Spinal cord (tissue), 10 donors: ENCODE measurements around the gene ENGASE. TPM values are rescaled to one million over a fixed set of nuclear protein-coding genes. Genes with fewer than 3 reads are reported as not detected.
"Not testable (repeated sequence)": the region's sequence is repeated elsewhere in the genome, so short reads cannot be mapped to it uniquely, and the experiment has no call there.

ENCODE experiments used
- DNase-seq, 6 donors: peaks; one replicate each; pipeline versions ENCODE4 v3.0.0 to v3.0.0-alpha.2; 2013 to 2015; ENCODE audit warnings: low spot score in 6 of 6, low read depth in 4 of 6
- H3K27ac ChIP-seq: one replicate; pipeline ENCODE4 v1.5.1; 2013; ENCODE audit warnings: low read depth, low read length, control low read depth
- H3K27me3 ChIP-seq: one replicate; pipeline ENCODE4 v1.6.1; 2013; ENCODE audit warnings: low read length; ENCODE audit not compliant: control insufficient read depth, insufficient read depth
- H3K36me3 ChIP-seq: one replicate; pipeline ENCODE4 v1.6.1; 2013; ENCODE audit warnings: low read length; ENCODE audit not compliant: control insufficient read depth, insufficient read depth
- H3K4me1 ChIP-seq: one replicate; pipeline ENCODE4 v1.6.1; 2013; ENCODE audit warnings: low read length; ENCODE audit not compliant: control insufficient read depth, insufficient read depth
- H3K4me3 ChIP-seq: one replicate; pipeline ENCODE4 v1.5.1; 2013; ENCODE audit warnings: low read depth, low read length, control low read depth
- H3K9me3 ChIP-seq: one replicate; pipeline ENCODE4 v1.6.1; 2013; ENCODE audit warnings: low read length; ENCODE audit not compliant: control insufficient read depth, insufficient read depth
- WGBS: methylation state at CpG from one replicate; pipeline ENCODE4 v1.1.5; 2013; ENCODE audit warnings: missing lambda C conversion rate; ENCODE audit not compliant: insufficient coverage; 5-methylcytosine and 5-hydroxymethylcytosine counted together
- polyA plus RNA-seq, 2 donors: library from polyadenylated mRNA; unstranded; fragments of 120-200 nt; gene quantifications; one replicate each; pipeline ENCODE4 v1.2.1, GENCODE V29; 2013; ENCODE audit not compliant: insufficient read length in 2 of 2
- total RNA-seq, 2 donors: library from RNA; depleted of rRNA in 1 of 2; stranded (reverse); fragments of 120-200 nt in 1 of 2; fragments of >200 nt in 1 of 2; gene quantifications; one replicate each; pipeline versions ENCODE4 v1.2.3 to v1.2.4, GENCODE V29; 2013 to 2014
- donor health status: healthy.

The ENGASE gene
- total and polyA plus RNA-seq, 4 donors = 15.3 to 32.6 (median 22.2) TPM

- Histone ChIP-seq H3K9me3 (no peaks in the 10 kb centered on the region), H3K36me3 (no peaks in the 10 kb centered on the region), H3K4me3 (no peak overlapping the region), H3K4me1 (peaks cover 9% of the 10 kb centered on the region), H3K27me3 (no peaks in the 10 kb centered on the region), H3K27ac (no peak overlapping the region)
- no peak for DNase-seq
- WGBS = 93% methylated on average over 3 of the region's 9 CpGs
Observed at GRCh38 chr17:79070266-79070880, 4.3 kb upstream of the ENGASE start.

GRCh38 chr17:79071161-79071740, 3.4 kb upstream of the ENGASE start:
- DNase-seq = no peak
- Histone ChIP-seq H3K4me3 (no peak overlapping the region), H3K9me3 (no peaks in the 10 kb centered on the region), H3K27me3 (no peaks in the 10 kb centered on the region), H3K4me1 (peaks cover 18% of the 10 kb centered on the region), H3K36me3 (no peaks in the 10 kb centered on the region), H3K27ac (no peak overlapping the region)
- 70% methylated on average over 5 of the region's 6 CpGs for WGBS

GRCh38 chr17:79072544-79072943, 2.1 kb upstream of the ENGASE start:
- WGBS = 84% methylated on average over 9 of the region's 10 CpGs
- DNase-seq = no peak
- no peaks in the 10 kb centered on the region for H3K9me3 ChIP-seq

GRCh38 chr17:79073016-79073705, 1.5 kb upstream of the ENGASE start:
- no peaks in the 10 kb centered on the region for H3K27me3 ChIP-seq
- no peak overlapping the region for H3K4me3 ChIP-seq
- peaks cover 19% of the 10 kb centered on the region for H3K4me1 ChIP-seq
- no peaks in the 10 kb centered on the region for H3K9me3 ChIP-seq
- peaks cover 5% of the 10 kb centered on the region for H3K36me3 ChIP-seq
- no peak overlapping the region for H3K27ac ChIP-seq
- no peak for DNase-seq
- WGBS = 93% methylated on average over 8 of the region's 8 CpGs

More at GRCh38 chr17:79072544-79072943, 2.1 kb upstream of the ENGASE start:
- Histone ChIP-seq H3K4me3 (no peak overlapping the region), H3K27me3 (no peaks in the 10 kb centered on the region), H3K36me3 (peaks cover 2% of the 10 kb centered on the region), H3K4me1 (peaks cover 19% of the 10 kb centered on the region), H3K27ac (no peak overlapping the region)

GRCh38 chr17:79073706-79074088, 927 bp upstream of the ENGASE start:
- 94% methylated on average over 6 of the region's 6 CpGs for WGBS
- Histone ChIP-seq H3K27ac (no peak overlapping the region), H3K4me1 (peaks cover 19% of the 10 kb centered on the region), H3K27me3 (no peaks in the 10 kb centered on the region), H3K4me3 (no peak overlapping the region), H3K36me3 (peaks cover 11% of the 10 kb centered on the region), H3K9me3 (no peaks in the 10 kb centered on the region)
- DNase-seq = no peak

- not testable (repeated sequence) for DNase-seq, H3K9me3 ChIP-seq, H3K27me3 ChIP-seq
- peaks cover 19% of the 10 kb centered on the region for H3K4me1 ChIP-seq
- H3K36me3 ChIP-seq = peaks cover 14% of the 10 kb centered on the region
- 54% methylated on average over 11 of the region's 22 CpGs for WGBS
- H3K27ac ChIP-seq = peak overlapping the region; percentile 52
- H3K4me3 ChIP-seq = peak overlapping the region; percentile 31
Observed at GRCh38 chr17:79074121-79074648, 439 bp upstream of the ENGASE start.

GRCh38 chr17:79075446-79075750, 774 bp downstream of the ENGASE start:
- Histone ChIP-seq H3K9me3 (no peaks in the 10 kb centered on the region), H3K27ac (no peak overlapping the region)
- peak in 1 of 6 donors; percentile 54 for DNase-seq

GRCh38 chr17:79075861-79076406, 1.3 kb downstream of the ENGASE start:
- Histone ChIP-seq H3K27ac (no peak overlapping the region), H3K4me1 (peaks cover 19% of the 10 kb centered on the region), H3K4me3 (peak overlapping the region; percentile 66), H3K36me3 (peaks cover 32% of the 10 kb centered on the region), H3K9me3 (no peaks in the 10 kb centered on the region), H3K27me3 (no peaks in the 10 kb centered on the region)
- WGBS = 80% methylated on average over 7 of the region's 9 CpGs
- no peak for DNase-seq

More at GRCh38 chr17:79075446-79075750, 774 bp downstream of the ENGASE start:
- 21% methylated on average over 3 of the region's 6 CpGs for WGBS
- Histone ChIP-seq H3K27me3 (no peaks in the 10 kb centered on the region), H3K4me3 (peak overlapping the region; percentile 66), H3K4me1 (peaks cover 19% of the 10 kb centered on the region), H3K36me3 (peaks cover 27% of the 10 kb centered on the region)

GRCh38 chr17:79077587-79077986, 3.0 kb downstream of the ENGASE start:
- Histone ChIP-seq H3K27ac (no peak overlapping the region), H3K27me3 (no peaks in the 10 kb centered on the region), H3K9me3 (no peaks in the 10 kb centered on the region), H3K4me1 (peaks cover 23% of the 10 kb centered on the region), H3K36me3 (peaks cover 48% of the 10 kb centered on the region), H3K4me3 (no peak overlapping the region)
- whole genome bisulfite sequencing = 92% methylated on average over 9 of the region's 12 CpGs
- DNase-seq = no peak
